Prostate gland (tissue), 2 donors: ENCODE measurements around the gene CALCB. TPM values are rescaled to one million over a fixed set of nuclear protein-coding genes. Genes with fewer than 3 reads are reported as not detected.
"Not testable (repeated sequence)": the region's sequence is repeated elsewhere in the genome, so short reads cannot be mapped to it uniquely, and the experiment has no call there.

ENCODE experiments used
- DNase-seq: peaks from one replicate; pipeline ENCODE4 v3.0.0-alpha.2; 2019; ENCODE audit warnings: low spot score
- H3K27ac ChIP-seq, 2 donors: fragments of 200-600 bp; sonication (generic); 2 replicates each; pipeline ENCODE4 v1.5.1; 2017 to 2019
- H3K27me3 ChIP-seq: fragments of 200-600 bp; sonication (generic); replicated peaks from 2 replicates; pipeline ENCODE4 v1.5.1; 2019; ENCODE audit not compliant: insufficient read depth
- H3K36me3 ChIP-seq, 2 donors: fragments of 200-600 bp; sonication (generic); 1 replicate in 1 of 2; 2 replicates in 1 of 2; pipeline versions ENCODE4 v1.5.1 to v1.8.1; 2017 to 2019
- H3K4me1 ChIP-seq: fragments of 200-600 bp; sonication (generic); replicated peaks from 2 replicates; pipeline ENCODE4 v1.5.1; 2019
- H3K4me3 ChIP-seq, 2 donors: fragments of 200-600 bp; sonication (generic); 2 replicates each; pipeline ENCODE4 v1.5.1; 2017 to 2019
- H3K9me3 ChIP-seq: fragments of 200-600 bp; sonication (generic); 2 replicates; pipeline ENCODE4 v1.5.1; 2017
- CTCF ChIP-seq, 4 experiments: fragments of 200-600 bp in 2 of 4; fragments of 450-650 bp in 2 of 4; sonication (generic) in 2 of 4; IDR thresholded peaks; 1 replicate in 3 of 4; 2 replicates in 1 of 4; pipeline ENCODE4 v1.5.1; 2016 to 2019; ENCODE audit warnings: antibody characterized with exemption in 4 of 4, mild to moderate bottlenecking in 2 of 4, moderate library complexity in 2 of 4
- POLR2A ChIP-seq: fragments of 450-650 bp; IDR thresholded peaks from one replicate; pipeline ENCODE4 v1.6.1; 2016; ENCODE audit warnings: antibody characterized with exemption, mild to moderate bottlenecking
- POLR2AphosphoS5 ChIP-seq: sonication (generic); formaldehyde crosslinking; IDR thresholded peaks from one replicate; pipeline ENCODE4 v1.6.1; 2017; ENCODE audit warnings: antibody characterized with exemption
- WGBS: methylation state at CpG from one replicate; pipeline ENCODE4 v1.1.5; 2018; 5-methylcytosine and 5-hydroxymethylcytosine counted together
- intact Hi-C: fragments of 100-400 bp; cut with DNase I; formaldehyde crosslinking; loops from one replicate; pipeline ENCODE4 v1.14.2; 2022
- total RNA-seq, 2 donors: library from RNA; depleted of rRNA; stranded (reverse); fragments of >200 nt; gene quantifications; one replicate each; pipeline ENCODE4 v1.1.0, GENCODE V29; 2016

Gene CALCB
- total RNA-seq, 2 donors from 2014 or later, result 0.18 to 2.4 TPM

DNA sequence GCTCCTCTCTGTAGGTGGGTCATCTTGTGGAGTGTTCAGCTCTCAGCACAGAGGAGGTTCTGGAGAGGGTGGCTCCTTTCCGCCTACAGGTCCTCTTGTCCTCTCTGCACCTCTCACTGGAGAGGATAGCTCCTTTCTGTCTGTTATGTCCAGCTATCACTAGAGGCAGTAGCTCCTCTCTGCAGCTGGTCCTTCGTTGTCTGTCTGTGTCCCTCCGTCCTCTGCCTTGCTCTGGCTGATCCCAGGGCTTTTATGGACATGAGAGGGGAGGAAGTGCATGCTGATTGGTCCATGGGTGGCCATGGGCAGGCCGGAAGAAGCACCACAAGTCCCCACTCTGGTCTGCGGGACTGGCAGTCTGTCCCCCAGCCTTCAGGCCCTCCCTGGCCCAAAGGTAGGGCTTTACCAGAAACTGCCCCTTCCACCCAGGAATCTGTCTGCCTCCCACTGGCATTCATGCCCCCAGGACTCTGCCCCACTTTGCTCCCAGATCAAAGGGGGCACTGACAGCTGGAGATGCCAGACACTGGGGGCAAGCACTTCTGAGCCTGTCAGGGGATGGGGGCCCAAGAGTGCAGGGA lies 38.6 kb upstream of the CALCB start:
- 71% methylated on average over 5 of the region's 5 CpGs for WGBS
- no peak for DNase-seq
- H3K4me3 ChIP-seq, result no peak overlapping the region
- H3K9me3 ChIP-seq, result no peaks in the 10 kb centered on the region
- no peaks in the 10 kb centered on the region for H3K36me3 ChIP-seq
- no peak overlapping the region for H3K27ac ChIP-seq
- no peaks in the 10 kb centered on the region for H3K27me3 ChIP-seq
- H3K4me1 ChIP-seq, result no peaks in the 10 kb centered on the region
- intact Hi-C loops, result no loop called here
- no peak for TF ChIP-seq POLR2A
- no peak for TF ChIP-seq POLR2AphosphoS5
- TF ChIP-seq CTCF (IDR thresholded peaks at IDR 0.05), result no peak

- no peaks in the 10 kb centered on the region for H3K4me1 ChIP-seq
- H3K27ac ChIP-seq, result no peak overlapping the region
- no peaks in the 10 kb centered on the region for H3K9me3 ChIP-seq
- H3K27me3 ChIP-seq, result no peaks in the 10 kb centered on the region
- no peak for DNase-seq
- 50% methylated on average over 1 of the region's 12 CpGs for WGBS
- no peaks in the 10 kb centered on the region for H3K36me3 ChIP-seq
- no peak for TF ChIP-seq POLR2A
- TF ChIP-seq POLR2AphosphoS5, result no peak
- no peak for TF ChIP-seq CTCF (IDR thresholded peaks at IDR 0.05)
- no peak overlapping the region for H3K4me3 ChIP-seq
- intact Hi-C loops, result no loop called here
Observed at GRCh38 chr11:15035283-15035682, 38.1 kb upstream of the CALCB start.

- Histone ChIP-seq H3K27ac (no peak overlapping the region), H3K4me3 (no peak overlapping the region), H3K27me3 (no peaks in the 10 kb centered on the region), H3K4me1 (no peaks in the 10 kb centered on the region), H3K9me3 (no peaks in the 10 kb centered on the region), H3K36me3 (no peaks in the 10 kb centered on the region)
- intact Hi-C loops, result no loop called here
- TF ChIP-seq POLR2A (no peak), POLR2AphosphoS5 (no peak), CTCF (IDR thresholded peaks at IDR 0.05) (no peak)
- WGBS, result 65% methylated on average over 2 of the region's 2 CpGs
- no peak for DNase-seq
Observed at GRCh38 chr11:15038963-15039362, 34.4 kb upstream of the CALCB start.

DNA sequence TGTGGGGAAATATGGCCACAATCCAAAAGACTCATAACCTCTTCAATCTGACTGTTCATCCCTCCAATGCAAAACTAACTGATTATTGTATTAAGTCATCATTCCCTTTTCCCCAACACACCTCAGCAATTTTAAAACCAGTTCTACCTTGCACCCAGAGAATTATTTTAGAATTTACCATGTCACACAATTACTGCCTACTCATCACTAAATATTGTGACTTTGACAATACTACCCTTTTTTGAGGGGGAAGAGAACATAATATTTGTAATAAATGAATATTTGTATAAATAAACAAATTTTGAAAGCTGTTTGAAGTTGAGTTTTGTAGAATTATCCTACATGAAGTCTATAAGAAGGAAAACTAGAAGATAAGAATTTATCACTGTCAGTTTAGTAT lies 28.2 kb upstream of the CALCB start:
- Histone ChIP-seq H3K27ac (no peak overlapping the region), H3K4me3 (no peak overlapping the region), H3K27me3 (no peaks in the 10 kb centered on the region), H3K9me3 (no peaks in the 10 kb centered on the region), H3K36me3 (no peaks in the 10 kb centered on the region), H3K4me1 (no peaks in the 10 kb centered on the region)
- DNase-seq, result no peak
- intact Hi-C loops, result no loop called here
- no peak for TF ChIP-seq POLR2A
- no peak for TF ChIP-seq POLR2AphosphoS5
- no peak for TF ChIP-seq CTCF (IDR thresholded peaks at IDR 0.05)

DNA sequence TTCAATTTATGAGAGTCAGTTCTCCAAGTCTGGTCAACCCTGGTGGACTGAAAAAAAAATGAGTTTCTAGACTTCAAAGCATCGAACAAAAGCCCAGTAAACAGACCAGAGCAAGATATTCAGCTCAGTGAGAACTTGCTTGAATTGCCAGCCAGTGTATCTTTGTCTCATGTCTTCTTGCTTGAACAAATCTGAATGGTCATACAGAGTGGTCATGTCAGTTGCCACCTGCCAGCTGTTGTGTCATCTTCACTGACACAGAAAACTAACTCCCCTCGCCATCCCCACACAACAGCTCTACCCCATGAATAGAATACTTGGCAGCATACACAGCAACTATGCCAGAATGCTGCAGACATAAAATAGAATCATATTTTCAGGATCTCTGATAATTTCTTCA lies 27.5 kb upstream of the CALCB start:
- H3K4me3 ChIP-seq, result no peak overlapping the region
- DNase-seq, result no peak
- TF ChIP-seq POLR2A (no peak), POLR2AphosphoS5 (no peak), CTCF (IDR thresholded peaks at IDR 0.05) (no peak)
- no peaks in the 10 kb centered on the region for H3K4me1 ChIP-seq
- H3K27ac ChIP-seq, result no peak overlapping the region
- no peaks in the 10 kb centered on the region for H3K9me3 ChIP-seq
- intact Hi-C loops, result no loop called here
- WGBS, result 65% methylated on average over 2 of the region's 2 CpGs
- H3K36me3 ChIP-seq, result no peaks in the 10 kb centered on the region
- no peaks in the 10 kb centered on the region for H3K27me3 ChIP-seq

DNA sequence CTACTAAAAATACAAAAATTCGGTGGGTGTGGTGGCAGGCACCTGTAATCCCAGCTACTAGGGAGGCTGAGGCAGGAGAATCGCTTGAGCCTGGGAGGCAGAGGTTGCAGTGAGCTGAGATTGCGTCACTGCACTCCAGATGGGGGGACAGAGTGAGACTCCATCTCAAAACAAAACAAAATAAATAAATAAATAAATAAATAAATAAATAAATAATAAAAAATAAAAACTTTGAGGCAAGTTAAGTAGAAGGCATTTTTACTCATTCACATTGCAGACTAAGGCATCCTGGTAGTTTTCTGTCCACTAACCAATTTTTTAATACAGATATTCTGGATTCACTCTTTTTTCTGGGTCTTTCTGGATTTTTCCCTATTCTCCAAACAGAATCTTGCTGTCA lies 26.7 kb upstream of the CALCB start:
- H3K27me3 ChIP-seq, DNase-seq, H3K4me3 ChIP-seq, intact Hi-C loops, H3K27ac ChIP-seq, H3K4me1 ChIP-seq, H3K36me3 ChIP-seq, H3K9me3 ChIP-seq: not testable (repeated sequence)
- WGBS, result 89% methylated on average over 3 of the region's 3 CpGs
